GM12874 (cell line): ENCODE measurements around the gene SAMD9.

Experiments
- TF ChIP-seq, protein P1 (sequence below): IDR thresholded peaks from 2 replicates; pipeline ENCODE4 v1.5.1; 2011; ENCODE audit warnings: low read depth, mild to moderate bottlenecking, control low read depth, low read length, moderate library complexity; ENCODE audit not compliant: insufficient read depth

SAMD9 gene

DNA sequence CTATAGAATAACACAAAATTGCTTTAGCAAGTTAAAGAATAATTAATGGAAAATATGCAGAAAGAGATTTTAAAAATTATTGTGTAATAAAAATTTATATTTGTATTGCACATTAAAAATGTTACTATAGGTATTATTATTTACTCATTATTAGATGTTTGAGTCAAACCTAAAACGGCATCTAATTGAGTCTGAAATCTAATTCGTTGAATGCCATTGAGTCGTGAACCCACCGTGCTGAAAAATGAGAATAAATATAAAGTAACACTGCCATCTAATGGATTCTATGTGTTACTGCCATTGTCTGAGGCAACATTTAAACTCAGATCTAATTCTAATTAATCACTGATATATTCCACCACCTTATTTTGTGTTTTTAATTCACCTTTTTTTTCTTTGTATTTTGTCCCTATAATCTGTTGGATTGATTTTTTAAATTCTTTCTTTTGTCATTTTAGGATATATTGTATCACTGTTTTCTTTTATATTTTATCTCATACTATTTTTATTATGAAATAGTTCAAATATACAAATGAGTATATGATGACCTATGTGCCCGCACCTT is 62.2 kb downstream of the SAMD9 start:
- TF ChIP-seq, protein P1, sequence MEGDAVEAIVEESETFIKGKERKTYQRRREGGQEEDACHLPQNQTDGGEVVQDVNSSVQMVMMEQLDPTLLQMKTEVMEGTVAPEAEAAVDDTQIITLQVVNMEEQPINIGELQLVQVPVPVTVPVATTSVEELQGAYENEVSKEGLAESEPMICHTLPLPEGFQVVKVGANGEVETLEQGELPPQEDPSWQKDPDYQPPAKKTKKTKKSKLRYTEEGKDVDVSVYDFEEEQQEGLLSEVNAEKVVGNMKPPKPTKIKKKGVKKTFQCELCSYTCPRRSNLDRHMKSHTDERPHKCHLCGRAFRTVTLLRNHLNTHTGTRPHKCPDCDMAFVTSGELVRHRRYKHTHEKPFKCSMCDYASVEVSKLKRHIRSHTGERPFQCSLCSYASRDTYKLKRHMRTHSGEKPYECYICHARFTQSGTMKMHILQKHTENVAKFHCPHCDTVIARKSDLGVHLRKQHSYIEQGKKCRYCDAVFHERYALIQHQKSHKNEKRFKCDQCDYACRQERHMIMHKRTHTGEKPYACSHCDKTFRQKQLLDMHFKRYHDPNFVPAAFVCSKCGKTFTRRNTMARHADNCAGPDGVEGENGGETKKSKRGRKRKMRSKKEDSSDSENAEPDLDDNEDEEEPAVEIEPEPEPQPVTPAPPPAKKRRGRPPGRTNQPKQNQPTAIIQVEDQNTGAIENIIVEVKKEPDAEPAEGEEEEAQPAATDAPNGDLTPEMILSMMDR, result peak; percentile 27; the same call in 1 of the 2 replicates

DNA sequence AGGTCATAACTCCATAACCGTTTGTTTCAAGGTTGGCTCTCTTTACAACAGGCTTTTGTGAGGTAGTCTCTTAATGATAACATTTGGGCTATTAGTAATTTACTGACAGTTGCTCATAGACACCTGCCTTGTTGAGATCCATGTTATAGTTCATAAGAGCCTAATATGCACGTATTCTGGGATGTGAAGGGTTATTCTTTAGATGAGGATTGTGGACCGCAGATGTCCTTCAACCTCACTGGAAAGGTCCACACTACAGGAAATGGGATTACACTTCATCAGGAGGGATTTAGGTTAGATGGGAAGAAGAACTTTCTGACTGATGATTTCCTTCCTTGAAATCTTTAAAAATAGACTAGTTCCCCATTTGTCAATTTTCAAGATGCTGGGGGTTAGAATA is 62.8 kb downstream of the SAMD9 start:
- TF ChIP-seq, protein P1, result no peak

DNA sequence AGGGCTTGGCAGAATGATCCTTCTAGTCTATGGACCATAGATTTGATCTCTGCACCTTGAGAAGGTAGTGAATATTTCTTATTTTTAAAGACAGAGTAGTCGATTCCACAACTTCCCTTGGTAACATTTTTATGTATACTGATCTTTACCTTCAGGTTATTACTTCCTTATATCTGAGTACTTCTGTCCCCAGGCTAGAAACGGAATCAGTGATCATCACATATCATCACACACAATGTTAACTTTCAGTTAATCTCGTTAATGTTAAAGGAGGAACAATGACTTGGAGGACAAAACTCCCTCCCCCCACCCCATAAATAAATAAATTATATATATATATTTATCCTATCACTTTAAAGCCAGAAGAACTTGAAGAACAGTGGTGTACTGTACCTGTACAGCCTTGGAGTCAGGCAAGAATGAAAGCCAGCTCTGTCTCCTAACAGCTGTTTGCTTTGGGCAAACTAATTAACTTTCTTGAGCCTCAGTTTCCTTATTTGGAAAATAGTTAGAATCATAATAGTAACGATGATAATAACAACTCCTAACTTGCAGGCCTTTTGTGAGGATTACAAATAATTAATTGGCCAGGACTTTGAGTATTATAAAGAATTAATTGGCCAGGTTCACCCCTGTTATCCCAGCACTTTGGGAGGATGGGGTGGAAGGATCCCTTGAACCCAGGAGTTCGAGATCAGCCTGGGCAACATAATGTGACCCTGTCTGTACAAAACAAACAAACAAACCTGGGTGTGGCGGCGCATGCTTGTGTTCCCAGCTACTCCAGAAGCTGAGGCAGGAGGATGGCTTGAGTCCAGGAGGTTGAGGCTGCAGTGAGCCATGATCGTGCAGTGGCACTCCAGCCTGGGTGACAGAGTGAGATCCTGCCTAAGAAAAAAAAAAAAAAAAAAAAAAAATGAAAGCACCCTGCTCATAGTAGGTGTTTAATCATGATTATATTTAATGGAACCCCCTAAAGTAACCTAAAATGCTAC is 63.5 kb downstream of the SAMD9 start:
- TF ChIP-seq, protein P1, result no peak

DNA sequence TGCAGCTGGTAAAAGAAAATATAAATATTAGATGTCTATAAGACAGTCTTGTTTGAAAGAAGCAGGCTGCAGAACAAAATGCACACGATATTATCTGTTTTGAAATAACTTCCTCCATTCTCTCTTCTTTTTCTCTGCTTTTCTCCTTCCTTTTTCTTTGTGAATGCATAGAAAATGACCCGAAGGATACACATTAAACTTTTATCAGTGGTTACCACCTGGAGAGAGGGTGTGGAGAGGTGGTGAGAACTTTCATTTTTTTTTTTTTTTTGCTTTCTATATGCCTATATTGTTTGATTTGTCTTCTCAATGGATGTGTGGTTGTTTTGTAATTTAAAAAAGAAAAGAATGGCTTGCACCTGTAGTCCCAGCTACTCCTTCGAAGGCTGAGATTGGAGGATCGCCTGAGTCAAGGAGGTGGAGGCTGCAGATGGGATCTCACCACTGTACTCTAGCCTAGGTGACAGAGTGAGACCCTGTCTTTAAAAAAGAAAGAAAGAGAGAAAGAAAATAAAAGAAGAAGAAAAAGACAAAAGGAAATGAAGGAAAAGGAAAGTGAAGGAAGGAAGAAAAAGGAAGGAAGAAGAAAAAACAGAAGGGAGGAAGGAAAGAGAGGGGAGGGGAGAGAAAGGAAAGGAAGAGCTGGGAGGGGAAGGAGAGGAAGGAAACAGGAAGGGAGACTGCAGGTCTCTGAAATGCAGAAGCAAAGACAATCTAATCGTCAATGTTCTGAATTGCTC is 64.4 kb downstream of the SAMD9 start:
- TF ChIP-seq, protein P1, result no peak

DNA sequence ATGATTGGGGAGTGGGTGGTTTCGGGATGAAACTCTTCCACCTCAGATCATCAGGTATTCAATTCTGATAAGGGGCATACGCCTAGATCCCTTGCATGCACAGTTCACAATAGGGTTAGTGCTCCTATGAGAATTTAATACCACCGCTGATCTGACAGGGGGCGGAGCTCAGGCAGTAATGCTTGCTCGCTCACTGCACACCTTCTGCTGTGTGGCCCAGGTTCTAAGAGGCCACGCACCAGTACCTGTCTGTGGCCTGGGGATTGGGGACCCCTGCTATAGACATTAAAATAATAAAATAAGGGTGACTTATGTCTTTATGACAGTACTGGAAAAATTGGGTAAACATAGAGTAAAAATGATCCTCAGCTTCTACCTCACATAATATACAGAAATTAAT is 66.1 kb downstream of the SAMD9 start:
- TF ChIP-seq, protein P1, result no peak
